Ovary (tissue), 9 donors: ENCODE results near the gene VPS18. TPM values are rescaled to one million over a fixed set of nuclear protein-coding genes. Genes with fewer than 3 reads are reported as not detected.

Experiments used
- DNase-seq, 5 donors: peaks; one replicate each; pipeline ENCODE4 v3.0.0-alpha.2; 2019 to 2020
- H3K27ac ChIP-seq, 2 donors: fragments of 200-600 bp; one replicate each; pipeline versions ENCODE4 v1.5.1 to v1.8.0; 2019 to 2022
- H3K27me3 ChIP-seq: fragments of 200-600 bp; one replicate; pipeline ENCODE4 v1.8.0; 2022
- H3K36me3 ChIP-seq: fragments of 200-600 bp; sonication (generic); one replicate; pipeline ENCODE4 v1.5.1; 2019
- H3K4me1 ChIP-seq: one replicate; pipeline ENCODE4 v1.8.1; 2013; ENCODE audit warnings: mild to moderate bottlenecking, moderate library complexity; ENCODE audit not compliant: insufficient read depth
- H3K4me3 ChIP-seq: fragments of 200-600 bp; sonication (generic); one replicate; pipeline ENCODE4 v1.5.1; 2017
- H3K9me3 ChIP-seq, 2 donors: fragments of 200-600 bp in 1 of 2; sonication (generic) in 1 of 2; one replicate each; pipeline versions ENCODE4 v1.5.1 to v1.8.1; 2013 to 2019; ENCODE audit warnings: mild to moderate bottlenecking in 1 of 2, moderate library complexity in 1 of 2
- CTCF ChIP-seq, 3 donors: fragments of 450-650 bp in 2 of 3; fragments of 200-600 bp in 1 of 3; IDR thresholded peaks; one replicate each; pipeline versions ENCODE4 v1.5.1 to v1.8.0; 2016 to 2022; ENCODE audit warnings: antibody characterized with exemption in 3 of 3, mild to moderate bottlenecking in 1 of 3
- EP300 ChIP-seq: sonication (generic); formaldehyde crosslinking; IDR thresholded peaks from one replicate; pipeline ENCODE4 v1.6.1; 2017; ENCODE audit warnings: antibody characterized with exemption
- POLR2A ChIP-seq: fragments of 450-650 bp; IDR thresholded peaks from one replicate; pipeline ENCODE4 v1.6.1; 2017; ENCODE audit warnings: antibody characterized with exemption, mild to moderate bottlenecking, moderate library complexity
- WGBS, 3 donors: extraction: QIAGEN DNeasy Blood & Tissue Kit in 1 of 3; methylation state at CpG; one replicate each; pipeline versions ENCODE4 v1.1.5 to v1.1.7; 2013 to 2017; 5-methylcytosine and 5-hydroxymethylcytosine counted together
- intact Hi-C, 4 donors: fragments of 100-400 bp; cut with DNase I; formaldehyde crosslinking; loops; one replicate each; pipeline versions ENCODE4 v1.11.0 to v1.15.1; 2022 to 2023
- polyA plus RNA-seq, 2 donors: library from polyadenylated mRNA; stranded (reverse); fragments of 200-250 nt in 1 of 2; fragments of 350-450 nt in 1 of 2; fragmentation: Illumina TruSeq in 1 of 2; extraction: RNeasy Lipid Tissue Mini Kit (QIAGEN cat#74804) in 1 of 2; gene quantifications; one replicate each; pipeline ENCODE4 v1.2.3, GENCODE V29; 2013 to 2014
- total RNA-seq, 7 donors: library from RNA; depleted of rRNA in 2 of 7; stranded (reverse); fragments of >200 nt in 2 of 7; fragmentation: NEBNext Ultra II Directional in 3 of 7; extraction: Animal tissue kit (Norgen Biotek cat#: 25700) in 3 of 7; gene quantifications; one replicate each; pipeline versions ENCODE4 v1.1.0 to v1.2.4, GENCODE V29; 2016 to 2023
- donor health status: DM: no; HTN: no; CAD: no; lungs with moderate emphysema.
- donor health status: DM: no; HTN: no; CAD: no.
- donor health status: Bipolar disorder and iron deficiency.
- donor health status: DM: yes; HTN: yes; CAD: no.
- donor health status: DM: no; HTN: no; CAD: no.
- donor health status: DM: yes; HTN: yes; CAD: no.

Gene VPS18
- total and polyA plus RNA-seq, 9 donors = 8.0 to 26.3 (median 21.1) TPM

- H3K36me3 ChIP-seq = no peaks in the 10 kb centered on the region
- TF ChIP-seq CTCF (IDR thresholded peaks at IDR 0.05) = no peak
- TF ChIP-seq EP300 = no peak
- no peak for TF ChIP-seq POLR2A
- 87 to 90% (median 89%) methylated on average over 33 of the region's 33 CpGs for WGBS, 3 donors
These were observed 5.4 kb downstream of the VPS18 start for GRCh38 chr15:40899536-40900207.

GRCh38 chr15:40900256-40901052 is 6.2 kb downstream of the VPS18 start:
- TF ChIP-seq POLR2A = no peak
- no peak for TF ChIP-seq EP300
- TF ChIP-seq CTCF (IDR thresholded peaks at IDR 0.05) = no peak
- no peak overlapping the region for H3K27ac ChIP-seq
- H3K9me3 ChIP-seq = no peaks in the 10 kb centered on the region
- H3K4me3 ChIP-seq = no peak overlapping the region
- H3K27me3 ChIP-seq = no peaks in the 10 kb centered on the region
- H3K4me1 ChIP-seq = no peaks in the 10 kb centered on the region
- DNase-seq = no peak
- WGBS, 3 donors = 84 to 87% (median 87%) methylated on average over 34 to 36 of the region's 36 CpGs
- H3K36me3 ChIP-seq = no peaks in the 10 kb centered on the region
- intact Hi-C loops = loop anchor here in 3 of 4 donors (5.0 to 10.0 kb wide), 5 partner anchors 114 to 432 kb away; partner anchors contain the start of genes INO80 (in 1 of the 3), NUSAP1 (in 1 of the 3) and OIP5 (in 1 of the 3)

More at GRCh38 chr15:40899536-40900207, 5.4 kb downstream of the VPS18 start:
- H3K27me3 ChIP-seq = no peaks in the 10 kb centered on the region
- H3K4me1 ChIP-seq = no peaks in the 10 kb centered on the region
- no peak overlapping the region for H3K4me3 ChIP-seq
- intact Hi-C loops = loop anchor here (5.0 to 10.0 kb wide), 9 partner anchors 115 to 433 kb away; partner anchors contain the start of genes INO80 (in 1 of the 4), KNL1 (in 1 of the 4), NUSAP1 (in 1 of the 4) and OIP5 (in 1 of the 4)
- DNase-seq = no peak
- no peak overlapping the region for H3K27ac ChIP-seq
- no peaks in the 10 kb centered on the region for H3K9me3 ChIP-seq

- intact Hi-C loops = loop anchor here in 3 of 4 donors (5.0 to 10.0 kb wide), 5 partner anchors 114 to 431 kb away; partner anchors contain the start of genes INO80 (in 1 of the 3), NUSAP1 (in 1 of the 3) and OIP5 (in 1 of the 3)
- Histone ChIP-seq H3K27ac (no peak overlapping the region), H3K9me3 (no peaks in the 10 kb centered on the region), H3K4me1 (no peaks in the 10 kb centered on the region), H3K27me3 (no peaks in the 10 kb centered on the region), H3K36me3 (no peaks in the 10 kb centered on the region), H3K4me3 (no peak overlapping the region)
- DNase-seq = no peak
- 75 to 78% (median 76%) methylated on average over 5 of the region's 5 CpGs for WGBS, 3 donors
- TF ChIP-seq EP300 (no peak), CTCF (IDR thresholded peaks at IDR 0.05) (no peak), POLR2A (no peak)
These were observed 6.8 kb downstream of the VPS18 start for GRCh38 chr15:40901053-40901443.
